OCI-LY3 (cell line): ENCODE data around the gene CCDC120.

Source experiments
- H2AFZ ChIP-seq: fragments of 200-600, 300-600 bp; shearing (Covaris generic); 2 replicates; pipeline ENCODE4 v1.6.0; 2014; ENCODE audit warnings: antibody characterized with exemption, low read depth, low read length
- H3K27ac ChIP-seq: fragments of 200-600, 300-600 bp; sonication (generic); 2 replicates; pipeline ENCODE4 v1.5.1; 2014; ENCODE audit warnings: mild to moderate bottlenecking, low read length, moderate library complexity, mixed read lengths
- H3K27me3 ChIP-seq: fragments of 200-600, 300-600 bp; sonication (generic); 2 replicates; pipeline ENCODE4 v1.6.1; 2014; ENCODE audit warnings: low read depth, low read length, mixed read lengths
- H3K36me3 ChIP-seq: fragments of 200-600, 300-600 bp; sonication (generic); replicated peaks from 2 replicates; pipeline ENCODE3; 2014; ENCODE audit warnings: low read depth, low read length, mixed read lengths
- H3K4me1 ChIP-seq: fragments of 300-600, 200-600 bp; sonication (generic); 2 replicates; pipeline ENCODE4 v1.6.1; 2014; ENCODE audit warnings: low read length, mixed read lengths
- H3K4me2 ChIP-seq: fragments of 200-600, 300-600 bp; sonication (generic); 2 replicates; pipeline ENCODE4 v1.6.1; 2014; ENCODE audit warnings: low read length, mixed read lengths
- H3K4me3 ChIP-seq: fragments of 300-600, 200-600 bp; sonication (generic); 2 replicates; pipeline ENCODE4 v1.5.1; 2014; ENCODE audit warnings: antibody characterized with exemption, mild to moderate bottlenecking, low read length, moderate library complexity
- H3K79me2 ChIP-seq: fragments of 300-600, 200-600 bp; shearing (Covaris generic); 2 replicates; pipeline ENCODE4 v1.6.1; 2014; ENCODE audit warnings: mild to moderate bottlenecking, low read length, mixed read lengths
- H3K9ac ChIP-seq: fragments of 300-600, 200-600 bp; shearing (Covaris generic); 2 replicates; pipeline ENCODE4 v1.6.0; 2014; ENCODE audit warnings: mild to moderate bottlenecking, low read length, moderate library complexity
- H3K9me3 ChIP-seq: fragments of 200-600, 300-600 bp; shearing (Covaris generic); 2 replicates; pipeline ENCODE4 v1.6.1; 2014; ENCODE audit warnings: low read length, mixed read lengths; ENCODE audit not compliant: insufficient read depth
- H4K20me1 ChIP-seq: fragments of 200-600, 300-600 bp; sonication (generic); 2 replicates; pipeline ENCODE4 v1.6.1; 2016; ENCODE audit warnings: low read length, mixed read lengths; ENCODE audit not compliant: insufficient read depth
- CTCF ChIP-seq: fragments of 200-600, 300-600 bp; sonication (generic); IDR thresholded peaks from 2 replicates; pipeline ENCODE4 v1.5.1; 2014; ENCODE audit warnings: antibody characterized with exemption, low read length, low read depth
- EZH2phosphoT487 ChIP-seq: fragments of 200-600 bp; shearing (Covaris generic); IDR thresholded peaks from 2 replicates; pipeline ENCODE4 v1.6.1; 2018; ENCODE audit warnings: antibody characterized with exemption, mixed run types, low read depth

The CCDC120 gene

GRCh38 chrX:49060914-49061313 lies 2.1 kb downstream of the CCDC120 start:
- TF ChIP-seq EZH2phosphoT487, result no peak
- no peak overlapping the region for H3K4me3 ChIP-seq
- H3K4me2 ChIP-seq, result no peak overlapping the region
- no peaks in the 10 kb centered on the region for H3K79me2 ChIP-seq
- H4K20me1 ChIP-seq, result no peaks in the 10 kb centered on the region
- H3K9me3 ChIP-seq, result no peaks in the 10 kb centered on the region
- H3K36me3 ChIP-seq, result no peaks in the 10 kb centered on the region
- H2AFZ ChIP-seq, result no peak overlapping the region
- no peak overlapping the region for H3K27ac ChIP-seq
- H3K27me3 ChIP-seq, result no peaks in the 10 kb centered on the region
- H3K4me1 ChIP-seq, result no peaks in the 10 kb centered on the region
- H3K9ac ChIP-seq, result no peak overlapping the region

- Histone ChIP-seq H3K4me2 (no peak overlapping the region), H4K20me1 (no peaks in the 10 kb centered on the region), H3K27me3 (no peaks in the 10 kb centered on the region), H3K27ac (no peak overlapping the region), H3K4me3 (no peak overlapping the region), H3K9me3 (no peaks in the 10 kb centered on the region), H3K36me3 (no peaks in the 10 kb centered on the region), H3K4me1 (no peaks in the 10 kb centered on the region), H2AFZ (no peak overlapping the region), H3K9ac (no peak overlapping the region), H3K79me2 (no peaks in the 10 kb centered on the region)
- TF ChIP-seq EZH2phosphoT487, result no peak
Measured at GRCh38 chrX:49061490-49061889, 2.7 kb downstream of the CCDC120 start.

- no peaks in the 10 kb centered on the region for H3K27me3 ChIP-seq
- H3K36me3 ChIP-seq, result no peaks in the 10 kb centered on the region
- no peaks in the 10 kb centered on the region for H3K4me1 ChIP-seq
- H3K9me3 ChIP-seq, result no peaks in the 10 kb centered on the region
- no peak overlapping the region for H3K27ac ChIP-seq
- no peak overlapping the region for H3K9ac ChIP-seq
- no peaks in the 10 kb centered on the region for H4K20me1 ChIP-seq
- TF ChIP-seq EZH2phosphoT487, result no peak
- no peak for TF ChIP-seq CTCF
- H3K4me3 ChIP-seq, result no peak overlapping the region
- no peaks in the 10 kb centered on the region for H3K79me2 ChIP-seq
- H3K4me2 ChIP-seq, result no peak overlapping the region
- no peak overlapping the region for H2AFZ ChIP-seq
Measured at GRCh38 chrX:49061916-49062315, 3.1 kb downstream of the CCDC120 start.

GRCh38 chrX:49063715-49064114 lies 4.9 kb downstream of the CCDC120 start:
- no peak for TF ChIP-seq EZH2phosphoT487
- TF ChIP-seq CTCF, result no peak

GRCh38 chrX:49064303-49064702 lies 5.5 kb downstream of the CCDC120 start:
- no peaks in the 10 kb centered on the region for H3K79me2 ChIP-seq
- no peak for TF ChIP-seq CTCF
- TF ChIP-seq EZH2phosphoT487, result no peak
- H3K4me2 ChIP-seq, result no peak overlapping the region
- no peaks in the 10 kb centered on the region for H3K9me3 ChIP-seq
- H2AFZ ChIP-seq, result no peak overlapping the region
- H4K20me1 ChIP-seq, result no peaks in the 10 kb centered on the region
- H3K36me3 ChIP-seq, result no peaks in the 10 kb centered on the region
- no peaks in the 10 kb centered on the region for H3K4me1 ChIP-seq
- no peaks in the 10 kb centered on the region for H3K27me3 ChIP-seq
- H3K4me3 ChIP-seq, result no peak overlapping the region
- H3K27ac ChIP-seq, result no peak overlapping the region
- H3K9ac ChIP-seq, result no peak overlapping the region

More at GRCh38 chrX:49063715-49064114, 4.9 kb downstream of the CCDC120 start:
- no peak overlapping the region for H3K9ac ChIP-seq
- H3K79me2 ChIP-seq, result no peaks in the 10 kb centered on the region
- H2AFZ ChIP-seq, result no peak overlapping the region
- H3K27me3 ChIP-seq, result no peaks in the 10 kb centered on the region
- H4K20me1 ChIP-seq, result no peaks in the 10 kb centered on the region
- H3K36me3 ChIP-seq, result no peaks in the 10 kb centered on the region
- no peaks in the 10 kb centered on the region for H3K4me1 ChIP-seq
- H3K4me2 ChIP-seq, result no peak overlapping the region
- no peaks in the 10 kb centered on the region for H3K9me3 ChIP-seq
- no peak overlapping the region for H3K4me3 ChIP-seq
- no peak overlapping the region for H3K27ac ChIP-seq
